Measurements from ENCODE around the gene ADGRA1. TPM values are rescaled to one million over a fixed set of nuclear protein-coding genes. Genes with fewer than 3 reads are reported as not detected.
"Not testable (repeated sequence)": the region's sequence is repeated elsewhere in the genome, so short reads cannot be mapped to it uniquely, and the experiment has no call there.

The ADGRA1 gene
- total RNA-seq, 1 experiment from 2014 or later = not detected

- DNase-seq (ENCODE audit: low read depth) = no peak
These were observed 39.8 kb downstream of the ADGRA1 start for GRCh38 chr10:133127291-133128125.

GRCh38 chr10:133128126-133129070, 40.7 kb downstream of the ADGRA1 start:
- no peak for DNase-seq (ENCODE audit: low read depth)

DNA sequence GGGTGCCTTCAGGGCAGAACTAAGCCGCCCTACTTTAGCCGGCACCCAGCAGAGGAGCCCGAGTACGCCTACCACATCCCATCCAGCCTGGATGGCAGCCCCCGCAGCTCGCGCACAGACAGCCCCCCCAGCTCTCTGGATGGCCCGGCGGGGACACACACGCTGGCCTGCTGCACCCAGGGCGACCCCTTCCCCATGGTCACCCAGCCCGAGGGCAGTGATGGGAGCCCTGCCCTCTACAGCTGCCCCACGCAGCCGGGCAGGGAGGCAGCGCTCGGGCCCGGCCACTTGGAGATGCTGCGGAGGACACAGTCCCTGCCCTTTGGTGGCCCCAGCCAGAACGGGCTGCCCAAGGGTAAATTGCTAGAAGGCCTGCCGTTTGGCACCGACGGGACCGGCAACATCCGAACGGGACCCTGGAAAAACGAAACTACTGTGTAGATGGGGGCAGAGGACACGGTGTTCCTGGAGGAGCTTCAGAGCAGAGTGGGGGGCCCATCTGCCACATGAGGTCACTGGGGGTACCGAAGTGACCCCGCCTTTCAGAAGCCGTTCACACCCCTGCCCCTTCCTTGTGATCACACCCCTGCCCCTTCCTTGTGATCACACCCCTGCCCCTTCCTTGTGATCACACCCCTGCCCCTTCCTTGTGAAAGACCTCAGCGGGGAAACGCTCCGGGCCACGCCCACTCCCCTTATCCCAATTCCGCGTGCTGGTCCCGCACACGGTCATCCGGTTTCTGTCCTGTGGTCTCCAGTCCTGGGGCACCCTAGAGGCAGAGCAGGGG, 41.5 kb downstream of the ADGRA1 start:
- no peak for DNase-seq (ENCODE audit: low read depth)

GRCh38 chr10:133129859-133130495, 42.3 kb downstream of the ADGRA1 start:
- DNase-seq (ENCODE audit: low read depth) = no peak

DNA sequence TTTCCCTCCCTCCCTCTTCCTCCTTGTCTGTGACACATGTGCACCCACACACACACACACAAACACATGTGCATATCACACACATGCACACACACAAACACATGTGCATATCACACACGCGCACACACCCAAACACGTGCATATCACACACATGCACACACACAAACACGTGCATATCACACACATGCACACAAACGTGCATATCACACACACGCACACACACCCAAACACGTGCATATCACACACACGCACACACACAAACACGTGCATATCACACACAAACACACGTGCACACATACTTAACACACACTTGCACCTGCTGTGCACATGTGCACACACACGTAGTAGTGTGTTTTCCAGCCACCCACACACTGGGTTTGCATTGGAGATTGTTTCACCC, 42.9 kb downstream of the ADGRA1 start:
- DNase-seq (ENCODE audit: low read depth) = no peak

DNA sequence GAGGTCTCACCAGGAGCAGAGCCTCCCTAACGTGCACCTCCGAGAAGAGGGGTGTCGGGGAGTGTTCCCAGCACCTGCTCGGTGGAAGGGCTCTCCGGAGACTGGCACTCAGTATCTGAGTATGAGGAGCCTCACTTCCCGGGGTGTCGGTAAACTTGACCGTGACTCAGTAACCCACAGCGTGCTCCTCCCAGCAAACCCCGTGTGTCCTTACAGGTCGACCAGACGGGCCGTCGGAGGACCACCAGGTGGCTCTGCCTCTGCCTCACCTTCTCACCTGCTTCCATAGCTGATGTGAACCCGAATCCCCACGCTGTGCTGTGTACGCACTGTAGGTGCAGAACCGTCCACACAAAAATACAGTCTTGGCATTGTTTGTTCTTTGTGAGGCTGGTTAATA, 43.3 kb downstream of the ADGRA1 start:
- no peak for DNase-seq (ENCODE audit: low read depth)

DNA sequence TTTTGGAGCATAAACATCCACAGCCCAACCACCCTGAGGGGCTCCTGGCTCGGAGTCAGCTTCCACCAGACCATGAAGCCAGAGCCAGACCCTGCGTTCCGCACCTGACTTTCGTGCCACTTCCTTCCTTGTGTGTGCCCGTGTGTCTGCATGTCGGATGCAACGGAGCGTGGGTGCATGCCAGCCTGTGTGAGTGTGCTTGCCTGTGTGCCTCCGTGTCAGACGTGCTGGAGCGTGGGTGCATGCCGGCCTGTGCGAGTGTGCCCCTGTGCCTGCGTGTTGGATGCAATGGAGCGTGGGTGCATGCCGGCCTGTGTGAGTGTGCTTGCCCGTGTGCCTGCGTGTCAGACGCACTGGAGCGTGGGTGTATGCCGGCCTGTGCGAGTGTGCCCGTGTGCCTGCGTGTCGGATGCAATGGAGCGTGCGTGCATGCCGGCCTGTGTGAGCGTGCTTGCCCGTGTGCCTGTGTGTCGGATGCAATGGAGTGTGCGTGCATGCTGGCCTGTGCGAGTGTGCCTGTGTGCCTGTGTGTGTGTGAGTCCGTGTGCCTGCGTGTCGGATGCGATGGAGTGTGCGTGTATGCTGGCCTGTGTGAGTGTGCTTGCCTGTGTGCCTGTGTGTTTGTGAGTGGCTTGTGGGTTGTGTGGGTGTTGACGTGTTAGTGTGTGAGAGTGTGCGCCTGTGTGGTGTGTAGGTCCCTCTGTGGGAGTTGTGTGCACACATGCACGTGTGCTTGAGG, 44.2 kb downstream of the ADGRA1 start:
- no peak for DNase-seq (ENCODE audit: low read depth)

- no peak for DNase-seq (ENCODE audit: low read depth)
These were observed 45.0 kb downstream of the ADGRA1 start for GRCh38 chr10:133132473-133133291.

DNA sequence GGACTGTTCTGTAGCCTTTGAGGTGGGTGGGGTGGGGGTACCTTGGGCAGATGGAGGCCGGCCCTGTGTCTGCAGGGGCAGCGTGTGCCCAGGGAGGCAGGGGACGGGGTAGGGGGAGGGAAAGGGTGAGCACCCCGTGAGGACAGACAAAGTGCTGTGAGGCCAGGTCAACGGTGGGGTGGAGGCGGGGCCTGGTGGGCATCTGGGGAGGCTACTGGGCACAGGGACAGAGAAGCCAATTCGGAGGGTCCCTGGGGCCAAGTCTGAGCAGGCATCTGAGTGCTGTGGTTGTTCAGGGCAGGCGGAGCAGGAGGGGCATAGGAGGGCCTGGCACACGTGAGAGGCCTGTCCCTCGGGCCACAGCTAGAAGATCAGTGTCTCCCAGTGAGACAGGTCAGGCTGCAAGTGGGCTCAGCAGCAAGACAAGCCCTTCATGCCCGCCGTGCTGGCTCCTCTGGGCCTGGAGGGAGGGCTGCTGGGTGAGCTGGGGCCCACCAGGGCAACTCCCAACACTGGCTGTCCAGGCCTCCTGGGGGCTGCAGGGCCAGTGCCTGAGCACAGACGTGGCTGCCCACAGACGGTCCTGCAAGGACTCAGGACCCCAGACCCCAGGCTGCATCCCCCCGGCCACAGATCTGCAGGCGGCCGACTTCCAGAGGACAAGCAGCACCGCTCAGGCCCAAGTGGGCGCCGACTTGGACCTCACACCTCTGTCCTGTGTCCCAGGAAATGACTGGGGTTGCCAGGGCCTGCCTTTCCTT, 45.9 kb downstream of the ADGRA1 start:
- DNase-seq (ENCODE audit: low read depth) = no peak

DNA sequence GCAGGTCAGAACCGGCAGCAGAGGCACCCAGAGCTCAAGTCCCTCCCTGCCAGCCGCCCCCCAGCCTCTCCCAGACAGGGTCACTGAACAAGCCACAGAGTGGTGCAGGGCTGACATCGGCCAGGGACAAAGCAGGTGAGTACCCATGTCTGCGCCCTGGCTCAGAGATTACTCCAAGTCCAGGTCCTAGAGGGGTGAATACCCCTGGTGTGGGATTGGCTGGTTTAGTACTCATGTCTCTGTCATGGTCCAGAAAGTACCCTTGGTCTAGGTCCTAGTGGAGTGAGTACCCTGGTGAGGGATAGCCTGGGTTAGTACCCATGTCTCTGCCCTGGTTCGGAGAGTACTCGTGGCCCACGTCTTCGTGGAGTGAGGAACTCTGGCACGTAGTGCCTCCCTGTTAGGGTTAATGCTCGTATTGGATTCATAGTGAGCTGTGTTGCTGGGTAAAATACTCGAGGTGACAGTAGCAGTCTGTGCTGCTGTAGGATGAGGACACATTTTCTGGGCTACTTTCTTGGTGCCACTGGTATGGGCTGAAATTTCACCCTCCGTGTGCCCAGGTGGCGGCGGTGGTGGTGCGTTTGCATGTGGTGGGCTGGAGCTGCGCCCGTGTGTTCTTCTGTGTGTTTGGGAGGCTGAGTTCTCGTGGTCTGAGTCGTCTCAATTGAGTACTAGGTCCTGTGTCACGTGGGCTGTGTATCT, 46.8 kb downstream of the ADGRA1 start:
- DNase-seq (ENCODE audit: low read depth) = no peak

- no peak for DNase-seq (ENCODE audit: low read depth)
These were observed 47.4 kb downstream of the ADGRA1 start for GRCh38 chr10:133135116-133135465.

GRCh38 chr10:133137486-133138145, 49.9 kb downstream of the ADGRA1 start:
- DNase-seq (ENCODE audit: low read depth) = not testable (repeated sequence)

- DNase-seq (ENCODE audit: low read depth) = no peak
These were observed 51.9 kb downstream of the ADGRA1 start for GRCh38 chr10:133139551-133140065.

- no peak for DNase-seq (ENCODE audit: low read depth)
These were observed 52.9 kb downstream of the ADGRA1 start for GRCh38 chr10:133140417-133141143.

GRCh38 chr10:133141144-133141957, 53.6 kb downstream of the ADGRA1 start:
- no peak for DNase-seq (ENCODE audit: low read depth)

- no peak for DNase-seq (ENCODE audit: low read depth)
These were observed 54.2 kb downstream of the ADGRA1 start for GRCh38 chr10:133141958-133142340.

Data from Daoy (cell line).